Stimulated activated CD4-positive, alpha-beta T cell treated with anti-CD3 and anti-CD28 coated beads, Interleukin-4, amount 100 ng/mL, for 1 hour (primary cell): Measurements from ENCODE around the gene CYP46A1.

Experiments used
- DNase-seq: peaks from one replicate; pipeline ENCODE4 v3.0.0-alpha.2; 2020

Gene CYP46A1

GRCh38 chr14:99733211-99733539, 49.1 kb downstream of the CYP46A1 start:
- DNase-seq, result no peak

GRCh38 chr14:99733540-99734405, 49.7 kb downstream of the CYP46A1 start:
- DNase-seq, result no peak

DNA sequence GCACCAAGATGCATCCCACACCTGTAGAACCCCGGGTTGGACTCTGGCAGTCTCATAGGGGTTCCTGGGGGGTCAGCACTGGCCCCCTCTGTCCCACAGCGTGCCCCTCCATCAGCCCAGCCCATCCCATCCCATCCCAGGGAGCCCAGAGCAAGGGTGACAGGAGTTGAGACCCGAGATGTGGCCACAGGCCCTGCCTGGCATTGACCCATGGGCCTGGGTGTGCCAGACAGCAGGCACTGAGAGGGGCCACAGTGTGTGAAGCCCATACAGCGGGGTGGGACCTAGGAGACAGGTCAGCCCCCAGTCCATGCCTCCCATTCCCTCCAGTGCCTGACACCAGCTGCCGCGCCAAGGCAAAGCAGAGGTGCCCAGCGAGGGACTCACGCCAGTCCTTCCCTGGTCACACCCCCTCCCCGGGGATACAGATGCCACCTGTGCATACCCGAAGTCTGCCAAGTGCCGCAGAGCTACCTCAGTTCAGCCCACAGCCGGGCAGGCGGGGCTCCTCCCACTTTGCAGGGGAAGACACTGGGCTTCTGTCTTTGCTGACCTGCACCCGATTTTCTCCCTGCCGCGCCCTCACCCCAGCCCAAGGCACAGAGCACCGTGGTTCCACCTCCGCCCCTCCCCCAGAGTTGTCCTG, 50.4 kb downstream of the CYP46A1 start:
- no peak for DNase-seq

DNA sequence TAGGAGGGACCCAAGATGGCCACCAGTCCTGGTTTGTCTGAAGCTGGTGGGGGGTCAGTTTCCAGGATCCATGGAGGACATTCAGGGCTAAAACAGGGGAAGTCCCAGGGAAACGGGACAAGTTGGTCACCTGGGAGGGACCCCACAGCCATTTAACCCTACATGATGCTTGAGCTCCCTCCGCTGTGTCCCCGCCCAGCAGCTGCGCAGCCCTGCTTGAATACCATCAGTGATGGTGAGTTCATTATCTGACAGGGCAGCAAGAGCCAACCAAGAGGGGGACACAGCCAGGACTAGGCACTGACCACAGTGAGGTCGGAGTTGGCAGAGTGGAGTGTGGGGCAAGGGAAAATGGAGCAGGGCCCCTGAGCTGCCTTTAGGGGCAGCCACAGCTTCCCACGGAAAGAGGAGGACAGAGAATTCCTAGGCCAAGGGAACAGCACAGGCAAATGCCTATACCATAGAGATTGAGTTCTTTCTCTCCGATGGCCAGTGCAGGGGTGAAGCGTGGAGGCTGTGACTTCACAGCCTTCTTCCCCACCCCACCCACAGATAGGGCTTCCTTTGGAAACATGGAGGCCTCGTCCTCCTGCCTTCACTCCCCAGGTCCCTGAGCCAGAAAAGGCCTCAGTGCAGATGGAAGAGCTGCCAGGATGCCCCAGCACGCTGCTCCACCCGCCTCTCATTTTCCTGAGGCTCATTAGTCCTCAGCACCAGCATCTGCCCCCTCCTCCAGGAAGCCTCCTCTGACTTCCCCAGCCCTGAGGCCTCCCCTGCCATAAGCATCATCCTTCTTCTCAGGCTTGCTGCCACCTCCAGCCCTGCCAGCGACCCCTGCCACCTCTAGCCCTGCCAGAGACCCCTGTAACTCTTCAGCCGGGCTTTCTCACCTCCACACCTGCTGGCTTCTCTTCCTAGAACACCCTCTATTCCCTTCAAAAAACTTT, 51.4 kb downstream of the CYP46A1 start:
- no peak for DNase-seq

GRCh38 chr14:99736603-99737371, 52.7 kb downstream of the CYP46A1 start:
- DNase-seq, result no peak

DNA sequence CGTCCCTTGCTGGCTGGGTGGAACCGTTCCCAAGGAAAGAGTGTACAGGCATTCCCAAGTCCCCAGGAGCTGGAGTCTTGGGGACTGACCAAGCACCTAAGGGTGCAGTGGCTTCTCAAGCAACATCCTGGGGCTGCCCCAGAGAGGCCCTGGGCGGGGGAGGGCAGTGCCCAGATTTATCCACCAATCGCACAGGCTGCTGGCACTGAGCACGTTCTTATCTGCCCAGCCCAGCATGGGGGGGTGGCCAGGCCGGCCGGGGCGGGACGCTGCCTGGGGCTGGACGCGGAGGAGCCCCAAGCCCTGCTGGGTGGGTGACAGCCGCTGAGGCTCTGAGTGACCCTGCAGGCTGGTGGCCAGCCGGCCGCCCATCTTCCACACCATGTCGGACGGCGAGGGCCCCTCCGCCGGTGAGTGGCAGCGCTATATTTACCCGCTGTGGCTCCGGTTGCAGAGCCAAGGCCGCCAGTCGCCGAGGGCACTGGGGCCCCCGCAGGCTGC, 53.4 kb downstream of the CYP46A1 start:
- no peak for DNase-seq

- no peak for DNase-seq
Measured at GRCh38 chr14:99737956-99738667, 54.0 kb downstream of the CYP46A1 start.

GRCh38 chr14:99740411-99740810, 56.3 kb downstream of the CYP46A1 start:
- no peak for DNase-seq

GRCh38 chr14:99741227-99741976, 57.3 kb downstream of the CYP46A1 start:
- DNase-seq, result no peak

- no peak for DNase-seq
Measured at GRCh38 chr14:99742074-99742473, 58.0 kb downstream of the CYP46A1 start.

- no peak for DNase-seq
Measured at GRCh38 chr14:99742509-99743487, 58.7 kb downstream of the CYP46A1 start.

DNA sequence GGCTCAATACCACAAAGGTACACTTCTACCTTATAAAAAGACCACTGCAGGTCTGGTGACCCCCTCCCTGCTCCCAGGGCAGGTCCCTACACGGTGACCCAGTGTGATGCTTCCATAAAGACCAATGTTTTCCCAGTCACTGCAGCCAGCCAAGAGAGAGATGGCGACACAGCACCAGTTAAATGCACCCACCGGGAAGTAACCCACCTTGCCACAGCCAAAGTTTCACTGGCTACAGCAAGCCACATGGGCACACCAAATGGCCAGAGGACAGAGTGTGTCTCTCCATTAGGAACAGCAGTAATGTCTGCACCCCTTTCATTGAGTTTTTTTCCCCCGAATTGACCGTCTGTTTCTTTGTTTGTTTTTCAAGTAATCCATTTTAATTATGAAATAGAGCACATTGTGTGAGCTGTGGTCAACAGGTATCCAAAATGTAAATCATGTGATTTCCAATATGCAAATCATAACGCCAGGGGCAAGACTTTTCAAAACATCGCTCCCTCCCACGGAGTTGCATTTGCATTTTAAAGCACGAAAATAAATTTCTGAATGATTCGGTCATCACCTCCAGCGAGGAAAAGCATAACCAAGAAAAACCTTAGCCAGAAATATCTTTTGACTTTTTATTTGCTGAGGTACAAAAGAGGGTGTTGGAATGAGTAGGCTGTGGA, 60.2 kb downstream of the CYP46A1 start:
- no peak for DNase-seq

GRCh38 chr14:99744873-99745224, 60.8 kb downstream of the CYP46A1 start:
- no peak for DNase-seq

GRCh38 chr14:99745307-99745951, 61.3 kb downstream of the CYP46A1 start:
- DNase-seq, result no peak

DNA sequence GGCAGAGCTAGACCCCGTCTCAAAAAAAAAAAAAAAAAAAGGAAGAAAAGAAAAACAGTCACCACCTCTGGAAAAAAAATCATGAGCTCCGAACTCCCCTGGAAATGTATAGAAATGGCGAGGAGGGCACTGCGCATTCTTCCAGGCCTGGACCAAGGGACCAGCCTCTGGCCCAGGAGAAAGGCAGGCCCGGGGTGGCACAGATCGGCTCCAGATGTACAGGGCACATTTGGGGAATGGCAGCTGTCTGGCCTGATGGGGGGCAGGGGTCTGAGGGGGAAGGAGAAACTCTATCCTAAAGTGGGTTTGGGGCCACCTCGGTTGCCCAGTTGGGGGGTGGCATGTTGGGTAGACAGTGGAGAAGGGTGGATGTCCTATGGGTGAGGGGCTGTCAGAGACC, 63.1 kb downstream of the CYP46A1 start:
- DNase-seq, result no peak

- no peak for DNase-seq
Measured at GRCh38 chr14:99747582-99748330, 63.7 kb downstream of the CYP46A1 start.

DNA sequence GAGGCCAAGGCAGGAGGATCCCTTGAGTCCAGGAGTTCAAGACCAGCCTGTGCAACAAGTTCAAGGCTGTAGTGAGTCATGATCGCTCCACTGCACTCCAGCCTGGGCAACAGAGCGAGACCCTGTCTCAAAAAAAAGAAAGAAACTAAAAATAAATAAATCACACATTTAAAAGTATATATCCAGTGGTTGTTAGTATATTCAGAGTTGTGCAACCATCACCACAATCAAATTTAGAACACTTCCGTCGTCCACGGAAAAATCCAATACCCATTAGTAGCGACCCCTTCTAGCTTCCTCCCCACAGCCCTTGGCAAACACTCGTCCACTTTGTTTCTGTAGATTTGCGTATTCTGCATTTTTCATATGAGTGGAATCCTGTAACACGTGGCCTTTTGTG, 64.4 kb downstream of the CYP46A1 start:
- DNase-seq, result no peak

DNA sequence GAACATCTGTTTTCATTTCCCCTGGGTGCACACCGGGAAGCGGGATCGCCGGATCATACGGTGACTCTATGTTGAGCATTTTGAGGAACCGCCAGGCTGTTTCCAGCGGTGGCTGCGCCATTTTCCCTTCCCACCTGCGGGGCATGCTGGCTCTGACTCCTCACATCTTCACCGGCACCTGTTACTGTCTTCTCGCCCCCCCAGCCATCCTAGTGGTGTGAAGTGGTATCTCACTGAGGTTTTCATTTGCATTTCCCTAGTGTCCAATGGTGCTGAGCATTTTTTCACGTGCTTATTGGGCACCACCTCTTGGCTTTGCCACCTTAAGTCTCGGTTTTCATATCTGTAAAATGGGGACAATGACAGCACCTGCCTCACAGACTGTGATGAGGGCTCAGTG, 65.0 kb downstream of the CYP46A1 start:
- DNase-seq, result no peak
